Ishikawa (cell line): ENCODE data around the gene TMEM175.

Experiments used
- CEBPB ChIP-seq: IDR thresholded peaks from 2 replicates; pipeline ENCODE4 v1.6.1; 2012
- CREB1 ChIP-seq: IDR thresholded peaks from 2 replicates; pipeline ENCODE4 v1.6.1; 2012; ENCODE audit warnings: low read depth
- EGR1 ChIP-seq: IDR thresholded peaks from 2 replicates; pipeline ENCODE4 v1.6.1; 2012
- EP300 ChIP-seq: IDR thresholded peaks from 2 replicates; pipeline ENCODE4 v1.6.1; 2012; ENCODE audit warnings: borderline replicate concordance
- FOXM1 ChIP-seq: IDR thresholded peaks from 2 replicates; pipeline ENCODE4 v1.6.1; 2012; ENCODE audit warnings: low read depth, borderline replicate concordance
- MAX ChIP-seq: IDR thresholded peaks from 2 replicates; pipeline ENCODE4 v1.6.1; 2012
- NFIC ChIP-seq: IDR thresholded peaks from 2 replicates; pipeline ENCODE4 v1.6.1; 2012
- RAD21 ChIP-seq: IDR thresholded peaks from 2 replicates; pipeline ENCODE4 v1.6.1; 2012; ENCODE audit warnings: low read depth
- REST ChIP-seq: IDR thresholded peaks from 2 replicates; pipeline ENCODE4 v1.6.1; 2012; ENCODE audit warnings: low read depth, mild to moderate bottlenecking
- TAF1 ChIP-seq: IDR thresholded peaks from 2 replicates; pipeline ENCODE4 v1.6.1; 2012; ENCODE audit warnings: low read depth, mild to moderate bottlenecking
- TCF12 ChIP-seq: IDR thresholded peaks from 2 replicates; pipeline ENCODE4 v1.6.1; 2012; ENCODE audit warnings: low read depth
- TEAD4 ChIP-seq: IDR thresholded peaks from 2 replicates; pipeline ENCODE4 v1.6.1; 2012
- USF1 ChIP-seq: IDR thresholded peaks from 2 replicates; pipeline ENCODE4 v1.6.1; 2012
- YY1 ChIP-seq: IDR thresholded peaks from 2 replicates; pipeline ENCODE4 v1.6.1; 2012; ENCODE audit warnings: low read depth
- ZBTB7A ChIP-seq: IDR thresholded peaks from 2 replicates; pipeline ENCODE4 v1.6.1; 2012; ENCODE audit warnings: low read depth

TMEM175 gene

GRCh38 chr4:966266-967112 lies 34.2 kb downstream of the TMEM175 start:
- TF ChIP-seq RAD21 = no peak
- TF ChIP-seq NFIC = no peak
- TF ChIP-seq TCF12 = no peak
- no peak for TF ChIP-seq EP300
- no peak for TF ChIP-seq FOXM1

- TF ChIP-seq TCF12 (no peak), TEAD4 (no peak), TAF1 (no peak), USF1 (no peak)
Observed at GRCh38 chr4:967113-968104, 35.1 kb downstream of the TMEM175 start.

- TF ChIP-seq TEAD4 (no peak), MAX (no peak), CEBPB (no peak), YY1 (no peak), RAD21 (no peak), FOXM1 (no peak), EGR1 (no peak), TAF1 (no peak), CREB1 (no peak), EP300 (no peak), ZBTB7A (no peak), NFIC (no peak), USF1 (no peak)
Observed at GRCh38 chr4:968221-968620, 36.0 kb downstream of the TMEM175 start.

- no peak for TF ChIP-seq RAD21
- no peak for TF ChIP-seq REST
- no peak for TF ChIP-seq ZBTB7A
- TF ChIP-seq TCF12 = no peak
- no peak for TF ChIP-seq MAX
- TF ChIP-seq TAF1 = no peak
- no peak for TF ChIP-seq EP300
- TF ChIP-seq USF1 = no peak
- TF ChIP-seq CEBPB = no peak
- TF ChIP-seq NFIC = no peak
- no peak for TF ChIP-seq TEAD4
- TF ChIP-seq EGR1 = no peak
- no peak for TF ChIP-seq CREB1
Observed at GRCh38 chr4:968621-969394, 36.5 kb downstream of the TMEM175 start.

- no peak for TF ChIP-seq YY1
Observed at GRCh38 chr4:970046-970745, 37.9 kb downstream of the TMEM175 start.

GRCh38 chr4:970854-971520 lies 38.7 kb downstream of the TMEM175 start:
- TF ChIP-seq REST (no peak), CREB1 (no peak), FOXM1 (no peak), TCF12 (no peak), RAD21 (no peak), CEBPB (no peak), MAX (no peak), USF1 (no peak), TAF1 (no peak), EGR1 (no peak), TEAD4 (no peak), EP300 (no peak), NFIC (no peak), ZBTB7A (no peak), YY1 (no peak)
